DMS 273 (cell line): Measurements from ENCODE around the gene BCL2L2.

ENCODE experiments used
- DNase-seq: peaks from one replicate; lab custom pipeline; 2025; ENCODE audit not compliant: unreplicated experiment; lab: John Stamatoyannopoulos, UW

Gene BCL2L2

GRCh38 chr14:23352506-23353432 lies 46.1 kb downstream of the BCL2L2 start, which contains the start of gene SLC22A17:
SLC22A17 (minus strand) TSS chr14:23352887.
- peak; percentile 90 for DNase-seq

- DNase-seq: no peak
Observed at GRCh38 chr14:23353433-23353780, 46.8 kb downstream of the BCL2L2 start.

- DNase-seq: no peak
Observed at GRCh38 chr14:23354990-23355389, 48.4 kb downstream of the BCL2L2 start.

- DNase-seq: no peak
Observed at GRCh38 chr14:23355871-23356435, 49.3 kb downstream of the BCL2L2 start.

GRCh38 chr14:23356662-23357061 lies 50.0 kb downstream of the BCL2L2 start:
- no peak for DNase-seq

GRCh38 chr14:23357261-23357660 lies 50.6 kb downstream of the BCL2L2 start:
- DNase-seq: no peak

- no peak for DNase-seq
Observed at GRCh38 chr14:23358042-23358441, 51.4 kb downstream of the BCL2L2 start.

GRCh38 chr14:23358553-23359166 lies 52.0 kb downstream of the BCL2L2 start:
- DNase-seq: no peak

- DNase-seq: no peak
Observed at GRCh38 chr14:23359167-23359626, 52.6 kb downstream of the BCL2L2 start.

GRCh38 chr14:23359722-23360447 lies 53.3 kb downstream of the BCL2L2 start:
- DNase-seq: no peak

GRCh38 chr14:23360496-23360895 lies 53.9 kb downstream of the BCL2L2 start:
- no peak for DNase-seq

- no peak for DNase-seq
Observed at GRCh38 chr14:23361320-23361719, 54.7 kb downstream of the BCL2L2 start.
